GM13977 (cell line): ENCODE measurements around the gene SMC1B.
"Not testable (repeated sequence)": the region's sequence is repeated elsewhere in the genome, so short reads cannot be mapped to it uniquely, and the experiment has no call there.

Source experiments
- DNase-seq: peaks from one replicate; pipeline ENCODE4 v3.0.0; 2012; ENCODE audit warnings: low spot score
- CTCF ChIP-seq: IDR thresholded peaks from 2 replicates; pipeline ENCODE4 v1.5.1; 2012; ENCODE audit warnings: mild to moderate bottlenecking, control low read depth; ENCODE audit not compliant: insufficient read depth; ENCODE audit errors: extremely low read depth, missing control alignments
- in situ Hi-C: fragments of 300-500 bp; cut with MboI; formaldehyde crosslinking; loops from one replicate; pipeline ENCODE4 v1.12.0; 2022; ENCODE audit warnings: low sequenced_read_pairs, low pct_unique_long_range_greater_than_20kb, mixed read lengths, inconsistent platforms; ENCODE audit not compliant: unreplicated experiment

SMC1B gene

GRCh38 chr22:45334528-45334927 lies 78.9 kb downstream of the SMC1B start:
- DNase-seq: no peak
- in situ Hi-C loops: no loop called here
- no peak for TF ChIP-seq CTCF

- in situ Hi-C loops: no loop called here
- no peak for DNase-seq
- no peak for TF ChIP-seq CTCF
Measured at GRCh38 chr22:45334068-45334467, 79.3 kb downstream of the SMC1B start.

- in situ Hi-C loops: no loop called here
- no peak for TF ChIP-seq CTCF
- DNase-seq: no peak
Measured at GRCh38 chr22:45332001-45332400, 81.4 kb downstream of the SMC1B start.

GRCh38 chr22:45331486-45331885 lies 81.9 kb downstream of the SMC1B start:
- DNase-seq: no peak
- TF ChIP-seq CTCF: no peak
- in situ Hi-C loops: no loop called here

GRCh38 chr22:45330548-45330947 lies 82.9 kb downstream of the SMC1B start:
- no peak for DNase-seq
- in situ Hi-C loops: no loop called here
- no peak for TF ChIP-seq CTCF

- in situ Hi-C loops: no loop called here
- no peak for TF ChIP-seq CTCF
- DNase-seq: no peak
Measured at GRCh38 chr22:45329530-45329936, 83.9 kb downstream of the SMC1B start.

GRCh38 chr22:45328822-45329529 lies 84.4 kb downstream of the SMC1B start:
- DNase-seq: no peak
- in situ Hi-C loops: no loop called here
- TF ChIP-seq CTCF: no peak

- DNase-seq, in situ Hi-C loops: not testable (repeated sequence)
Measured at GRCh38 chr22:45328261-45328660, 85.1 kb downstream of the SMC1B start.
